ENCODE measurements around the gene IFRD1. TPM values are rescaled to one million over a fixed set of nuclear protein-coding genes. Genes with fewer than 3 reads are reported as not detected.

Gene IFRD1
- total and polyA plus RNA-seq, 5 donors from 2014 or later: 28.1 to 258 (median 36.2) TPM

Other genes starting within 250 kb of the IFRD1 start
- gene DOCK4, start 244.1 kb upstream of the IFRD1 start, total RNA-seq: 0.44 TPM
- gene DOCK4, start 244.1 kb upstream of the IFRD1 start, polyA plus RNA-seq: not detected
- gene ZNF277, start 243.8 kb upstream of the IFRD1 start, total RNA-seq: 25.1 TPM
- 10 to 100 TPM; 24.7 to 29.0 (median 27.2) TPM for gene ZNF277, start 243.8 kb upstream of the IFRD1 start, polyA plus RNA-seq
- 3.6 TPM for gene LSMEM1, start 30.5 kb downstream of the IFRD1 start, total RNA-seq
- under 1 TPM in 2 of 4 donors, not detected in 2; 0.22 to 0.45 TPM for gene LSMEM1, start 30.5 kb downstream of the IFRD1 start, polyA plus RNA-seq